Ishikawa (cell line): Measurements from ENCODE around the gene CDH23.

Source experiments
- CEBPB ChIP-seq: IDR thresholded peaks from 2 replicates; pipeline ENCODE4 v1.6.1; 2012
- CREB1 ChIP-seq: IDR thresholded peaks from 2 replicates; pipeline ENCODE4 v1.6.1; 2012; ENCODE audit warnings: low read depth
- EGR1 ChIP-seq: IDR thresholded peaks from 2 replicates; pipeline ENCODE4 v1.6.1; 2012
- EP300 ChIP-seq: IDR thresholded peaks from 2 replicates; pipeline ENCODE4 v1.6.1; 2012; ENCODE audit warnings: borderline replicate concordance
- FOXM1 ChIP-seq: IDR thresholded peaks from 2 replicates; pipeline ENCODE4 v1.6.1; 2012; ENCODE audit warnings: low read depth, borderline replicate concordance
- NFIC ChIP-seq: IDR thresholded peaks from 2 replicates; pipeline ENCODE4 v1.6.1; 2012
- RAD21 ChIP-seq: IDR thresholded peaks from 2 replicates; pipeline ENCODE4 v1.6.1; 2012; ENCODE audit warnings: low read depth
- REST ChIP-seq: IDR thresholded peaks from 2 replicates; pipeline ENCODE4 v1.6.1; 2012; ENCODE audit warnings: low read depth, mild to moderate bottlenecking
- TAF1 ChIP-seq: IDR thresholded peaks from 2 replicates; pipeline ENCODE4 v1.6.1; 2012; ENCODE audit warnings: low read depth, mild to moderate bottlenecking
- TCF12 ChIP-seq: IDR thresholded peaks from 2 replicates; pipeline ENCODE4 v1.6.1; 2012; ENCODE audit warnings: low read depth
- TEAD4 ChIP-seq: IDR thresholded peaks from 2 replicates; pipeline ENCODE4 v1.6.1; 2012
- USF1 ChIP-seq: IDR thresholded peaks from 2 replicates; pipeline ENCODE4 v1.6.1; 2012
- YY1 ChIP-seq: IDR thresholded peaks from 2 replicates; pipeline ENCODE4 v1.6.1; 2012; ENCODE audit warnings: low read depth
- ZBTB7A ChIP-seq: IDR thresholded peaks from 2 replicates; pipeline ENCODE4 v1.6.1; 2012; ENCODE audit warnings: low read depth
- TF ChIP-seq, protein P1 (sequence below): IDR thresholded peaks from 2 replicates; pipeline ENCODE4 v1.6.1; 2012

CDH23 gene

DNA sequence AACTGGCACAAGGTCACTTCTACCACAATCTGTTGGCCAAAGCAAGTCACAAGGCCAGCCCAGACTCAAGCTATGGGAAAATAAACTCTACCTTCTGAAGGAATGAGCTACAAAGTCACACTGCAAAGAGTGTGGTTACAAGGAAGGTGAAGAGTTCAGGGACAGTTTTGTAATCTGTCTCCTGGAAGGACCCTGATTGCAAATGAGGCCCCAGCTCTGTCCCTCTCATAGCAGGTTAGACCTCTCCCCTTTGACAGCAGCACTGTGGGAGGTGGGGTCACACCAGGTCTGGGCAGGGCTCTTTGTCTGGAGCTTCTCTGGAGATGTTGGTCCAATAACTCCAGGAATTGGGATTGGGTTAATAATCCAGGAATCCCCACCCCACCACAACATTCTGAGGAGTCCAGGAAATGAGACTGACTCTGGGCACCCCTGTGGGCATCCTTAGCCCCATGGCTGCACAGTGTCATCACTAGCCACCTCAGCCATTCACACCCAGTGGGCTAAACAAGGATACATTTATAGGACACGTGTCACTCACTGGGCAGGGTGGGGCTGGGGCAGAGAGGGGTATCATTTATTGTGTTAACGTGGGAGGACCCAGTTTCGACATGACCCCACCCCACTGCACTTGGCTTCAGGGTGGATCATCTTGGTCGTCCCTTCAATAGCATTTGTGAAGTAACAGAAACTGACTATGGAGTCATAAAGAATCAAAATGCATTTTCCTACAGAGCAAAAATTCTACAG is 346.5 kb downstream of the CDH23 start:
- TF ChIP-seq RAD21 (no peak), EP300 (no peak), TAF1 (no peak)

DNA sequence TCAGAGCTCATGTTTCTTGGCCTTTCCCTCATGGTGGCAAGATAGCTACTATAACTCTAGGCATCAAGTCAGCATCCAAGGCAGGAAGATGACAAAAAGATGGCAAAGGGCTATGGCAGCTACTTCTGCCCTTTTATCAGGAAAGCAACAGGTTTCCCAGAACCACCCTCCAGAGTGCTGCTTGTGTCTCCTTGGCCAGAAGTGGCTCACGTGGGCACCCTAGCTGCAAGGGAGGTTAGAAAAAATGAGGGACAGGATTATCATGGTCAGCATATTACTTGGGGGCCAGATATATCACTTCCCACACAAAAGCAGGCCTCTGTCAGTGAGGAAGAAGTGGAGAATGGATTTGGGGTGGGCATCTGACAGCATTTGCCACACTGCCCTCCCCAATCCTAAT is 347.1 kb downstream of the CDH23 start:
- TF ChIP-seq TEAD4 (no peak), TCF12 (no peak), NFIC (no peak), USF1 (no peak), EP300 (no peak), RAD21 (no peak), REST (no peak), FOXM1 (no peak), CREB1 (no peak), YY1 (no peak), ZBTB7A (no peak), EGR1 (no peak), TAF1 (no peak), CEBPB (no peak)
- TF ChIP-seq, protein P1, sequence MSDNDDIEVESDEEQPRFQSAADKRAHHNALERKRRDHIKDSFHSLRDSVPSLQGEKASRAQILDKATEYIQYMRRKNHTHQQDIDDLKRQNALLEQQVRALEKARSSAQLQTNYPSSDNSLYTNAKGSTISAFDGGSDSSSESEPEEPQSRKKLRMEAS, result no peak

- TF ChIP-seq ZBTB7A (no peak), RAD21 (no peak), CEBPB (no peak), TEAD4 (no peak), REST (no peak), NFIC (no peak), FOXM1 (no peak), EGR1 (no peak), USF1 (no peak), TCF12 (no peak), YY1 (no peak), EP300 (no peak), CREB1 (no peak), TAF1 (no peak)
- TF ChIP-seq, protein P1, result no peak
Measured at GRCh38 chr10:71744897-71745663, 348.4 kb downstream of the CDH23 start.

- TF ChIP-seq EP300 (no peak), TAF1 (no peak), YY1 (no peak), TCF12 (no peak), CREB1 (no peak), NFIC (no peak), RAD21 (no peak), EGR1 (no peak), CEBPB (no peak), USF1 (no peak), REST (no peak), ZBTB7A (no peak), FOXM1 (no peak), TEAD4 (no peak)
- TF ChIP-seq, protein P1, result no peak
Measured at GRCh38 chr10:71745664-71746250, 349.0 kb downstream of the CDH23 start.
